GM23248 (cell line): Measurements from ENCODE around the gene GPSM1.

Source experiments
- EZH2 ChIP-seq: fragments of 200-600 bp; sonication (generic); IDR thresholded peaks from 2 replicates; pipeline ENCODE4 v1.6.1; 2018; ENCODE audit warnings: antibody characterized with exemption, mild to moderate bottlenecking; ENCODE audit not compliant: insufficient read depth, poor library complexity, severe bottlenecking
- EZH2phosphoT487 ChIP-seq: fragments of 200-600 bp; sonication (generic); IDR thresholded peaks from 2 replicates; pipeline ENCODE4 v1.6.1; 2018; ENCODE audit warnings: antibody characterized with exemption, moderate library complexity, mild to moderate bottlenecking, low read depth; ENCODE audit not compliant: insufficient read depth

DNA sequence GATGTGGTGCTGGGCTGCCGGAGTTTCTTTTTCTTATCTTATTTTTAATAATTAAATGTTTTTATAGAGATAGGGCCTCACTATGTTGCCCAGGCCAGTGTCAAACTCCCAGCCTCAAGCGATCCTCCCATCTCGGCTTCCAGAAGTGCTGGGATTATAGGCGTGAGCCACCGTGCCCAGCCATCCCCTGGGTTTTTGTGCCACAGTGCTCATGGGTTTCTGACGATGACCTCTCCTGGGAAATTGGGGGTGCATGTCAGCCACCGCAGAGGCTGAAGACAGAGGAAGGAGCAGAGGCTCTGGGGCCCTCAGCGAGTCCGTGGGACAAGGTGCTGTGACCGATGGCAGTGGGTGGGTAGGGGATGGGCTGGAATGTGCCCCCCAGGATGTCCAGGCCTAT lies 14.4 kb downstream of the GPSM1 start:
- TF ChIP-seq EZH2phosphoT487 (no peak), EZH2 (no peak)
